Measurements from ENCODE around the gene TBL3.
"Not testable (repeated sequence)": the region's sequence is repeated elsewhere in the genome, so short reads cannot be mapped to it uniquely, and the experiment has no call there.

The TBL3 gene

GRCh38 chr16:1942810-1943726 is 28.8 kb upstream of the TBL3 start, which contains the start of gene MSRB1:
MSRB1 (minus strand) TSS chr16:1943199; CDS start chr16:1943156, 43 bp downstream.
- DNase-seq (ENCODE audit: low spot score), result peak; percentile 99

DNA sequence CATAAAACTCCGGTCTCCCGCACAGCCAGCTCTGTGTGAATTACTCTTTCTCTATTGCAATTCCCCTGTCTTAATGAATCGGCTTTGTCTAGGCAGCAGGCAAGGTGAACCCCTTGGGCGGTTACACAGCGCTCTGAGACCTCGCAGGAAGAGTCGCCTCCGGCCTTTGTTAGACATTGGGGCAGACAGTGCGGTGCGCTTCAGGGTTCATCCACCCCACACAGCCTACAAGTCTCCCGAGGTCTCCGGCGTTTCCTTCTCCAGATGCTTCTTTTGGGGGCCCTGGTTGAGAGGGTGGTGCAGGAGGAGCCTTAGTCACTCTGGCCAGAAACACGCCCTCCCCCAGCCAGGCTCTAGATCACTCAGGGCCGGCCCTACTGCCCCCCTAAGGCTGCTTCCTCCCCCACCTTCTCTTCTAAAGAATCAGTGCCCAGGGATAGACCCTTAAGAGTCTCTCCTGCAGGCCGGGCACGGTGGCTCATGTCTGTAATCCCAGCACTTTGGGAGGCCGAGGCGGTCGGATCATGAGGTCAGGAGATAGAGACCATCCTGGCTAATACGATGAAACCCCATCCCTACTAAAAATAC is 27.1 kb upstream of the TBL3 start:
- DNase-seq (ENCODE audit: low spot score), result no peak

DNA sequence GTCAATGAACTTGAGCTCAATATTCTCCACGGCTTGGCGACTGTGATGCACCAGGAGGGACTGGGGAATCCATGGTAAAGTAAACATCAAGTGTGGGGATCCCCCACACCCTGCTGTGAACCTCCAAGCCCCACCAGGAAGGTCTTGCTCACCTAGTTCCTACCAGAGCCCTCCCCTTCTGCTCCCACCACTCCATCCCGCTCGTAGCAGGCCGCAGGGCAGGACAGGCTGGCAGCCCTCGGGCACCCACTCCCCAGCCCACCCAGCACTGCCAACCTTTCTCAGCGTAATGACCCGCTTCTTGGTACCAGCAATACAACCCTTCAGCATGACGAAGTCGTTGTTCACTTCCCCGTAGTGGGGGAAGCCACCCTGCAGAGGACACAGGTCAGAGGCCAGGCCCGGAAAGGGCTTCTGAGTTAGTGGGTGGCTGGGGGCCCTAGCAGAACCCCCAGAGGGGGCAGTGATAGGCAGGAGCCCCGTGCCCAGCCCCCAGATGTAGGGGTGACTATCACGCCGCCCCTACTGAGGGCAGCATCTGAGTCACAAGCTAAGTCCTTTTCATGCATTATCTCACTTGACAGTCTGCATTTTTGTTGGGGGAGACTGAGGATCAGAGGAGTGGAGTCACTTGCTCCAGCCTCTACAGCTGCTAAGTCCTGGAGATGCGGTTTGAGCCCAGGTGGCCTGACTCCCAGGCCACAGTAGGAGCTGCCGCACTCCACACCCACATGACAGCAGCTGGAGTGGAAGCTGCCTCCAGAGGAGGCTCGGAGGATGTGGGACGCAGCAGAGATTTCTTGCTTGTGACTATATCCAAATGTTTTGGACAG is 26.1 kb upstream of the TBL3 start:
- no peak for DNase-seq (ENCODE audit: low spot score)

DNA sequence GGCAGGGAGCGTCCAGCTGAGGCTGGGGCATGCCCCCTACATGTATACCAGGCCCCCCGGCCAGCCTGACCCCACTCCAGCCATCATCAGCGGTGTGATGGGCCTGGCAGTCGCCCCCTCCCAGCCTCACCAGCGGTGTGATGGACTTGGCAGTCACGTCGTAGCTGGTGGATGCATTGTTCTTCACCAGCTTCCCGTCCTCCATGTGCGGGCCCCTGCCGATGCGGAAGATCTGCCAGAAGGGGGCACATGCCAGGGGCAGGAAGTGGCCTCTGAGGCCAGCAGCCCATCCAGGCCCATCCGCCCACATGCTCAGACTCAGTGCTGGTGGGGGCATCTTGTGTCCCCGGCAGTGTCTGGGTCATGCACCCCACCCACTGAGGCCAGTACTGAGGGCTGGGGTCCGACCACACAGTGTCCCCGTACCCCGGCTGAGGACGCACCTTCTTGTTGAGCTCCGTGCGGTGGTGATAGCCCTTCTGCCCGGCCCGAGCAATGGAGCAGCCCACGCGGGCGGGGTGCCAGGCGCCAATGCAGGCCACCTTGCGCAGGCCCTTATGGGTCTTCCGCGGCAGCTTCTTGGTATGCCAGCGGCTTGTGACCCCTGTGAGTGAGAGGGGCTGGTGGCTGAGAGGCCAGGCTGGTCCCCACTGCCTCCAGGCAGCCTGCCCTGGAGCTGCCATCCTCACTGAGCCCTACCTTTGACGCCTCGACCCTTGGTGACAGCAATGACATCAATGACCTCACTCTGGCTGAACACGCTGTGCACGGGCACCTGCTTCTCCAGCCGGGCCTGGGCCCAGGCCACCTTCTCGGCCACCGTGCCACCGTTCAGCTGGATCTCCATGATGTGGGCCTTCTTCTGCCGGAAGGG is 25.1 kb upstream of the TBL3 start:
- no peak for DNase-seq (ENCODE audit: low spot score)

GRCh38 chr16:1947369-1947670 is 24.5 kb upstream of the TBL3 start:
- no peak for DNase-seq (ENCODE audit: low spot score)

DNA sequence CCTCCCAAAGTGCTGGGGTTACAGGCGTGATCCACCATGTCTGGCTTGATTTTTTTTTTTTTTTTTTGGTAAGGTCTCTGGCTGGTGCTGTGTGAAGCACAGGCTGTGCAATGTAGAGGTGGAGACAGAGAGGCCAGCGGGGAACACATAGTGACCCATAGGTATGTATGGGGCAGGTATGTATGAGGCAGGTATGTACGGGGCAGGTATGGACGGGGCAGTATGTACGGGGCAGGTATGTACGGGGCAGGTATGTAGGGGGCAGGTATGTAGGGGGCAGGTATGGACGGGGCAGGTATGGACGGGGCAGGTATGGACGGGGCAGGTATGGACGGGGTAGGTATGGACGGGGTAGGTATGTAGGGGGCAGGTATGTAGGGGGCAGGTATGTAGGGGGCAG is 22.3 kb upstream of the TBL3 start:
- DNase-seq (ENCODE audit: low spot score), result no peak

DNA sequence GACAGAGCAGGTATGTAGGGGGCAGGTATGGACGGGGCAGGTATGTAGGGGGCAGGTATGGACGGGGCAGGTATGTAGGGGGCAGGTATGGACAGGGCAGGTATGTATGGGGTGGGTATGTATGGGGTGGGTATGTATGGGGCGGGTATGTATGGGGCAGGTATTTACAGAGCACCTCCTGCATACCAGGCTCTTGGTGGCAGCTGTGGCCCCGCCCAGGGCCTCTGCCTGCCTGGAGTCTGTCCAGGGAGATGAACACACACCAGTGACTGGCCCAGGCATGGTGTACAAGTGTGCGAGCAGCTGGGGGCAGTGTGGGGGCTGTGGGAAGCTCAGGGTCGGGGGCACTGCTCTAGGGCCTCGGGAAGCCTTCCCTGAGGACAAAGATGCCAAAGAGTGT is 21.8 kb upstream of the TBL3 start:
- DNase-seq (ENCODE audit: low spot score), result no peak

GRCh38 chr16:1950559-1950958 is 21.3 kb upstream of the TBL3 start:
- no peak for DNase-seq (ENCODE audit: low spot score)

GRCh38 chr16:1953734-1954133 is 18.1 kb upstream of the TBL3 start:
- DNase-seq (ENCODE audit: low spot score), result no peak

- not testable (repeated sequence) for DNase-seq (ENCODE audit: low spot score)
Observed at GRCh38 chr16:1957434-1958142, 14.3 kb upstream of the TBL3 start.

GRCh38 chr16:1958143-1958491 is 13.7 kb upstream of the TBL3 start:
- DNase-seq (ENCODE audit: low spot score), result not testable (repeated sequence)

DNA sequence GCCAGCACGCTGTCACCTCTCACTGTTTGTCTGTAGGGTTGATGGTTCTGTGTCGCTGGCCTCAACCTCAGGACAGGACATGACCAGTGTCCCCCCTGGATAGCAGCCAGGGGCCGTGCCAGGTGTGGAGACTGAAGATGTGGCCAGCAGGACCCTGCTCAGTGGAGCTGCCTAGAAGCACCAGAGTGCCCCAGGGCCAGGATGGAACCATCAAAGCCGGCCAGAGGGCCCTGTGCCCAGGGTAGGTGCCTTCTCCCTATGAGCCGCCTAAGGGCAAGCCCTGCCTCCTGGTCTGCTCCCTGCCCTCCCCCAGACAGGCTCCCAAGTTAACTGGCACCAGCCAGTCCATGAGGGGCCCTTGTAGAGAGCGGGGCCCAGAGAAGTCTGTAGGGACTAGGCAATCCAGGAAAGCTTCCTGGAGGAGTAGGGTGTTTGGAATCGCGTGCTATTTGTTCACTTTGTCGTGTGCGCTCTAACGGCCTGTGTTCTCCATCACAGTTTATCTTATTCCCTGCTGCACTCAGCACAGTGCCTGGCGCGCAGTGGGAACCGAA is 13.1 kb upstream of the TBL3 start:
- no peak for DNase-seq (ENCODE audit: low spot score)

- peak; percentile 80 for DNase-seq (ENCODE audit: low spot score)
Observed at GRCh38 chr16:1959269-1960039, 12.4 kb upstream of the TBL3 start, which contains the start of gene NDUFB10. NDUFB10 (plus strand) TSS chr16:1959538; CDS start chr16:1959625, 87 bp downstream.

DNA sequence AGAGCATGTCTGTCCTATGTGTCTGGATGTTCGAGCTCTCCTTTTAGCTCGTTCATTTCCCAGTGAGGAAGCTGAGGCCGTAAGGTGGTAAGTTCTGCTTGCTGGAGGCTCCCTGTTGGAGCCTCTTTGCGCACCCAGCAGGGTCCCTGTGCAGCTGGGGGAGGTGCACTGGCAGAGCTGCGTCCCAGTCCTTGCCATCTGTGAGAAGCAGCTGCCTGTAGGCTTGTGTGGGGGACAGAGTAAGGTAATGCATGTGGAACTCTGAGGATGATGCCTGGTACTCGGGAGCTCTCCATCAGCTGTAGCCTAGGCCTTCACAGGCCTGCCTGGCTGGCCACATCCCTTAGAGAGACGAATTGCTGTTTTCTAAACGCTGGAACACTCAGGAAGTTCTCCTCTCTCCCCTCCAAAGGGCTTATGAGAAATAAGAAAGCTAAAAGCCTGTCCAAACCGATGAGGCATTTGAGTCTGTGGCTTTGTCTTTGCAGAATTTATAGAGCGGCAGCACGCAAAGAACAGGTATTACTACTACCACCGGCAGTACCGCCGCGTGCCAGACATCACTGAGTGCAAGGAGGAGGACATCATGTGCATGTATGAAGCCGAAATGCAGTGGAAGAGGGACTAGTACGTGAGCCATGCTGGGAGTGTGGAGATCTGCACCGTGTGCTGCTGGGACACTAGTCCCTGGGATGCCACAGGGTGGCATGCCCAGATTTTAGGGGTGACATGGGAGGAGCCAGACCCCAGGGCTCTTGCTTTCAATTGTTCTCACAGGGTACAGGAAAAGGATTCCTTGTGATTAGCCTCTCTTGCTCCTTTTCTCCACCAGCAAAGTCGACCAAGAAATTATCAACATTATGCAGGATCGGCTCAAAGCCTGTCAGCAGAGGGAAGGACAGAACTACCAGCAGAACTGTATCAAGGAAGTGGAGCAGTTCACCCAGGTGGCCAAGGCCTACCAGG is 10.9 kb upstream of the TBL3 start:
- DNase-seq (ENCODE audit: low spot score), result no peak

DNA sequence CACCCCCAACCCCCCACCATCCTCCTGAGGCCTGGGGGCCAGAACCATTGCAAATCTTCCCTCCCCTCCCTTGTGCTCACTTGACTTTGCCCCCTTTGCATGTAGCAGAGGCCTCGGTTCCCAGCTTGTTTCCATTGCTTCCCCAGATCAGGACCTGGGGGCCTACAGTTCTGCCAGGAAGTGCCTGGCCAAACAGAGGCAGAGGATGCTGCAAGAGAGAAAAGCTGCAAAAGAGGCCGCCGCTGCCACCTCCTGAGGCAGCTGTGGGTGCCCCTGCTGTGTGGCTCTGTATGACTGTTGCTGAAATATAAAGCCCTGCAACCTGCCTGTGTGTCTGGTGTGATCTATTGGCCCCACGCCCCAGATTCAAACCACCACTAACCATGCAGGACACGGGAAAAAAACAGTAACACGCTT is 10.2 kb upstream of the TBL3 start:
- no peak for DNase-seq (ENCODE audit: low spot score)

DNA sequence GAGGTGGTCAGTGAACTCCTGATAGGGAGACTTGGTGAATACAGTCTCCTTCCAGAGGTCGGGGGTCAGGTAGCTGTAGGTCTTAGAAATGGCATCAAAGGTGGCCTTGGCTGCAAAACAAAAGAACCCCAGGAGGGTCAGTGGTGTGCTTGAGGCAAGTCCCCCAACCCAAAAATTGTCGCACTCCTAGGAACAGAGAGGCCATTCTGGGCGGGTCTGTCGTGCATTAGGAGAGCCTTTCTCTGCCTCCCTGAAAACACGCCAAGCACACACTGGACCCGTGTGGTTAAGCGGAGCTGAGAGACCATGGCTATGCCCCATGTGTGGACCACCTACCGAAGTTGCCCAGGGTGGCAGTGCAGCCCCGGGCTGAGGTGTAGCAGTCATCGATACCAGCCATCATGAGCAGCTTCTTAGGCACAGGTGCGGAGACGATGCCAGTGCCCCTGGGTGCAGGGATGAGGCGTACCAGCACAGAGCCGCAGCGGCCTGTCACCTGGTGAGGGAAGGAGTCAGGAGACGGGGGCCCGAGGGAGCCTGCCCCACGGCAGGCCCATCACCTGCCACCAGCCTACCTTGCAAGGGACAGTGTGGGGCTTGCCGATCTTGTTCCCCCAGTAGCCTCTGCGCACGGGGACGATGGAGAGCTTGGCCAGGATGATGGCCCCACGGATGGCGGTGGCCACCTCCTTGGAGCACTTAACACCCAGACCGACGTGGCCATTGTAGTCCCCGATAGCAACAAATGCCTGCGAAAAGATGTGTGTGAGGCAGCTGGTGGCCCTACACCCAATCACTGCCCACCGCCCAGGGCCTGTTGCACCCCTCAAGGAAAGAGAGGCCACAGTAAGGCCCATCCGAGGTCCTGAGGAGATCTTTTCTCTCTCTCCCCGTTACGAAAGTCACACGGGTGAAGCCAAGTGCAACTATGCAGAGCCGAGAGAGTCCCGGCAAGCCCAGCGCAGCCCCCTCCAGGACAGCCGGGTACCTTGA is 9.4 kb upstream of the TBL3 start:
- not testable (repeated sequence) for DNase-seq (ENCODE audit: low spot score)

DNA sequence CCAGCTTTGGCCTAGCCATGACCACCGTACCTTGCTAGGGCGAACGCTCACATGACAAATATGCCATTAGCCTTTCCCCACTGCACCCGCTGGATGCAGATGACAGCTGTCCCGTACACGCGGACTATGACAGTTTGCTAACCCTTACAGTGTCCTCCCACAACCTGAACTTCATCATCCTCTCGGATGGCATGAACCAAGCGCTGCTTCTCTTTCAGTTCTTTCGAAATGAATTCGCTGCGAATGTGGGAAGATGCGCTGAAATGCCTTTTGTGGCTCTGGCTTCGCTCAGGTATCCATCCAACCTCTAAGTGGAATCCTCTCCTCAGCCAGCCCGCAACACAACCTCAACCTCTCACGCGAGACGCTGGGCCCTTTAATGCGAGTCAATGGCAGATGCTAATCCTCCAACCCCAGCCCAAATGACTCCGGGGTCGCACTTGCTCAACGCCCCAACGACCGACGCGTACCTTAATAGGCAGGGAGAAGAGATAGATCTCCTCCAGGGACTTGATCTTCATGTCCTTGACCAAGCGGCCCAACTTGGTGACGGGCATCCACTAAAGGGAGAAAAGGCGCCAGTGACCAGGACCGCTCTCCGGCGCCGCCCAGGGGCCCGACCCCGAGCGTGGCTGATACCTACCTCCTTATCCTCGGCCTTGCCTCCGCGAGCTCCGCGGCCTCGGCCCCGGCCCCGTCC is 7.9 kb upstream of the TBL3 start:
- DNase-seq (ENCODE audit: low spot score), result no peak

Data from pons (tissue), 1 donor.